Caki2 (cell line): ENCODE results near the gene FUT9. TPM values are rescaled to one million over a fixed set of nuclear protein-coding genes. Genes with fewer than 3 reads are reported as not detected.
A peak's percentile ranks its signal among the peaks of the same experiment; 100 is the strongest.

ENCODE experiments used
- DNase-seq: peaks from one replicate; pipeline ENCODE4 v3.0.0-alpha.2; 2015; ENCODE audit warnings: low read depth
- in situ Hi-C: cut with HindIII; loops from 2 replicates; pipeline ENCODE4 v1.10.0; 2016; ENCODE audit warnings: low sequenced_read_pairs, low pct_unique_long_range_greater_than_20kb, mixed read lengths
- total RNA-seq: library from RNA; depleted of rRNA; stranded (reverse); fragments of >200 nt; shearing (Covaris generic); gene quantifications from 2 replicates; pipeline ENCODE4 v1.2.3, GENCODE V29; 2014; ENCODE audit warnings: low replicate concordance

Gene FUT9
- total RNA-seq, 1 experiment from 2014 or later: 1.6 TPM

GRCh38 chr6:96059586-96059985 is 43.8 kb downstream of the FUT9 start:
- DNase-seq: peak; percentile 30
- in situ Hi-C loops: no loop called here

- in situ Hi-C loops: no loop called here
- DNase-seq: no peak
Measured at GRCh38 chr6:96060249-96060648, 44.5 kb downstream of the FUT9 start.

GRCh38 chr6:96065213-96065612 is 49.4 kb downstream of the FUT9 start:
- no peak for DNase-seq
- in situ Hi-C loops: no loop called here

GRCh38 chr6:96066376-96066775 is 50.6 kb downstream of the FUT9 start:
- no peak for DNase-seq
- in situ Hi-C loops: no loop called here

GRCh38 chr6:96073555-96073954 is 57.8 kb downstream of the FUT9 start:
- in situ Hi-C loops: no loop called here
- DNase-seq: no peak

- DNase-seq: no peak
Measured at GRCh38 chr6:96074006-96074405, 58.2 kb downstream of the FUT9 start.

GRCh38 chr6:96075826-96076225 is 60.1 kb downstream of the FUT9 start:
- DNase-seq: no peak
- in situ Hi-C loops: no loop called here

More at GRCh38 chr6:96074006-96074405, 58.2 kb downstream of the FUT9 start:
- in situ Hi-C loops: no loop called here

- in situ Hi-C loops: no loop called here
- no peak for DNase-seq
Measured at GRCh38 chr6:96086745-96087144, 71.0 kb downstream of the FUT9 start.

GRCh38 chr6:96089173-96089572 is 73.4 kb downstream of the FUT9 start:
- peak; percentile 27 for DNase-seq
- in situ Hi-C loops: no loop called here

GRCh38 chr6:96094077-96094476 is 78.3 kb downstream of the FUT9 start:
- in situ Hi-C loops: no loop called here
- DNase-seq: no peak

GRCh38 chr6:96099069-96099468 is 83.3 kb downstream of the FUT9 start:
- in situ Hi-C loops: no loop called here
- no peak for DNase-seq

- in situ Hi-C loops: no loop called here
Measured at GRCh38 chr6:96101564-96101963, 85.8 kb downstream of the FUT9 start.

GRCh38 chr6:96104910-96105309 is 89.1 kb downstream of the FUT9 start:
- DNase-seq: no peak
- in situ Hi-C loops: no loop called here

More at GRCh38 chr6:96101564-96101963, 85.8 kb downstream of the FUT9 start:
- no peak for DNase-seq

GRCh38 chr6:96110878-96111277 is 95.1 kb downstream of the FUT9 start:
- in situ Hi-C loops: no loop called here
- DNase-seq: no peak

- no peak for DNase-seq
- in situ Hi-C loops: no loop called here
Measured at GRCh38 chr6:96116674-96117073, 100.9 kb downstream of the FUT9 start.

GRCh38 chr6:96124778-96125177 is 109.0 kb downstream of the FUT9 start:
- peak; percentile 27 for DNase-seq
- in situ Hi-C loops: no loop called here

GRCh38 chr6:96138406-96138805 is 122.6 kb downstream of the FUT9 start:
- DNase-seq: no peak
- in situ Hi-C loops: no loop called here

- no peak for DNase-seq
- in situ Hi-C loops: no loop called here
Measured at GRCh38 chr6:96142142-96142541, 126.4 kb downstream of the FUT9 start.

GRCh38 chr6:96150431-96150830 is 134.7 kb downstream of the FUT9 start:
- DNase-seq: no peak
- in situ Hi-C loops: no loop called here

- in situ Hi-C loops: no loop called here
- no peak for DNase-seq
Measured at GRCh38 chr6:96151707-96152106, 135.9 kb downstream of the FUT9 start.
